ENCODE data around the gene SIL1.
"Not testable (repeated sequence)": the region's sequence is repeated elsewhere in the genome, so short reads cannot be mapped to it uniquely, and the experiment has no call there.

The SIL1 gene

GRCh38 chr5:139062910-139063663 lies 135.1 kb downstream of the SIL1 start:
- no peak for DNase-seq

GRCh38 chr5:139061856-139062255 lies 136.3 kb downstream of the SIL1 start:
- no peak for DNase-seq

GRCh38 chr5:139061274-139061673 lies 136.9 kb downstream of the SIL1 start:
- no peak for DNase-seq

GRCh38 chr5:139058121-139058520 lies 140.0 kb downstream of the SIL1 start:
- no peak for DNase-seq

GRCh38 chr5:139057045-139057939 lies 140.9 kb downstream of the SIL1 start:
- DNase-seq, result not testable (repeated sequence)

GRCh38 chr5:139052975-139053374 lies 145.2 kb downstream of the SIL1 start:
- DNase-seq, result no peak

- DNase-seq, result no peak
These were observed 146.8 kb downstream of the SIL1 start for GRCh38 chr5:139051392-139051791.

- DNase-seq, result no peak
These were observed 147.7 kb downstream of the SIL1 start for GRCh38 chr5:139050432-139050831.

- no peak for DNase-seq
These were observed 148.4 kb downstream of the SIL1 start for GRCh38 chr5:139049780-139050179.

GRCh38 chr5:139046551-139046950 lies 151.6 kb downstream of the SIL1 start:
- DNase-seq, result no peak

GRCh38 chr5:139043157-139043905 lies 154.8 kb downstream of the SIL1 start:
- DNase-seq, result no peak

- no peak for DNase-seq
These were observed 158.1 kb downstream of the SIL1 start for GRCh38 chr5:139040081-139040480.

GRCh38 chr5:139038613-139039305 lies 159.4 kb downstream of the SIL1 start:
- no peak for DNase-seq

GRCh38 chr5:139037732-139038131 lies 160.4 kb downstream of the SIL1 start:
- no peak for DNase-seq

GRCh38 chr5:139036332-139036731 lies 161.8 kb downstream of the SIL1 start:
- not testable (repeated sequence) for DNase-seq

- DNase-seq, result no peak
These were observed 171.0 kb downstream of the SIL1 start for GRCh38 chr5:139027150-139027549.

- no peak for DNase-seq
These were observed 172.5 kb downstream of the SIL1 start for GRCh38 chr5:139025651-139026050.

- DNase-seq, result no peak
These were observed 174.9 kb downstream of the SIL1 start for GRCh38 chr5:139023286-139023685.

- no peak for DNase-seq
These were observed 175.6 kb downstream of the SIL1 start for GRCh38 chr5:139022528-139022927.

- DNase-seq, result no peak
These were observed 176.8 kb downstream of the SIL1 start for GRCh38 chr5:139021346-139021745.

- no peak for DNase-seq
These were observed 178.3 kb downstream of the SIL1 start for GRCh38 chr5:139019880-139020279.

GRCh38 chr5:139019211-139019610 lies 179.0 kb downstream of the SIL1 start:
- no peak for DNase-seq

GRCh38 chr5:139017624-139018023 lies 180.5 kb downstream of the SIL1 start:
- no peak for DNase-seq

All from NCI-H2107 (cell line).